RWPE1 (cell line): Measurements from ENCODE around the gene CARMIL1.

Source experiments
- CTCF ChIA-PET: fragments of 350-600 bp; sonication (Branson Sonifier 250); formaldehyde crosslinking; extraction: SDS; loops from one replicate; lab custom pipeline; 2021; lab: Yijun Ruan, JAX
- POLR2A ChIA-PET: fragments of 400-600 bp; formaldehyde crosslinking; extraction: SDS; loops from one replicate; lab custom pipeline; 2020; ENCODE audit warnings: antibody characterized with exemption; ENCODE audit not compliant: low non-redundant PET; lab: Yijun Ruan, JAX
- DNase-seq: peaks from one replicate; pipeline ENCODE4 v3.0.0; 2012; ENCODE audit warnings: low spot score
- H3K27ac ChIP-seq: fragments of 450-650 bp; 2 replicates; pipeline ENCODE4 v1.5.1; 2017
- TF ChIP-seq, protein P1 (sequence below): fragments of 450-650 bp; conservative IDR thresholded peaks from 2 replicates; pipeline ENCODE4 v1.5.1; 2017; ENCODE audit warnings: low read depth, mild to moderate bottlenecking

Gene CARMIL1

GRCh38 chr6:25613415-25613814, 334.2 kb downstream of the CARMIL1 start:
- ChIA-PET POLR2A (no interaction called here), CTCF (no interaction called here)
- TF ChIP-seq, protein P1, sequence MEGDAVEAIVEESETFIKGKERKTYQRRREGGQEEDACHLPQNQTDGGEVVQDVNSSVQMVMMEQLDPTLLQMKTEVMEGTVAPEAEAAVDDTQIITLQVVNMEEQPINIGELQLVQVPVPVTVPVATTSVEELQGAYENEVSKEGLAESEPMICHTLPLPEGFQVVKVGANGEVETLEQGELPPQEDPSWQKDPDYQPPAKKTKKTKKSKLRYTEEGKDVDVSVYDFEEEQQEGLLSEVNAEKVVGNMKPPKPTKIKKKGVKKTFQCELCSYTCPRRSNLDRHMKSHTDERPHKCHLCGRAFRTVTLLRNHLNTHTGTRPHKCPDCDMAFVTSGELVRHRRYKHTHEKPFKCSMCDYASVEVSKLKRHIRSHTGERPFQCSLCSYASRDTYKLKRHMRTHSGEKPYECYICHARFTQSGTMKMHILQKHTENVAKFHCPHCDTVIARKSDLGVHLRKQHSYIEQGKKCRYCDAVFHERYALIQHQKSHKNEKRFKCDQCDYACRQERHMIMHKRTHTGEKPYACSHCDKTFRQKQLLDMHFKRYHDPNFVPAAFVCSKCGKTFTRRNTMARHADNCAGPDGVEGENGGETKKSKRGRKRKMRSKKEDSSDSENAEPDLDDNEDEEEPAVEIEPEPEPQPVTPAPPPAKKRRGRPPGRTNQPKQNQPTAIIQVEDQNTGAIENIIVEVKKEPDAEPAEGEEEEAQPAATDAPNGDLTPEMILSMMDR = no peak
- no peak overlapping the region for H3K27ac ChIP-seq
- DNase-seq = no peak

GRCh38 chr6:25614052-25614451, 334.9 kb downstream of the CARMIL1 start:
- no peak overlapping the region for H3K27ac ChIP-seq
- ChIA-PET CTCF (no interaction called here), POLR2A (no interaction called here)
- TF ChIP-seq, protein P1 = no peak
- no peak for DNase-seq

GRCh38 chr6:25615471-25615870, 336.3 kb downstream of the CARMIL1 start:
- DNase-seq = no peak
- ChIA-PET CTCF (interaction anchor here (0.7 kb wide), 1 partner anchor 985 kb away, joined by 3 read pairs; no protein-coding TSS in a partner anchor), POLR2A (no interaction called here)
- TF ChIP-seq, protein P1 = no peak
- H3K27ac ChIP-seq = no peak overlapping the region

DNA sequence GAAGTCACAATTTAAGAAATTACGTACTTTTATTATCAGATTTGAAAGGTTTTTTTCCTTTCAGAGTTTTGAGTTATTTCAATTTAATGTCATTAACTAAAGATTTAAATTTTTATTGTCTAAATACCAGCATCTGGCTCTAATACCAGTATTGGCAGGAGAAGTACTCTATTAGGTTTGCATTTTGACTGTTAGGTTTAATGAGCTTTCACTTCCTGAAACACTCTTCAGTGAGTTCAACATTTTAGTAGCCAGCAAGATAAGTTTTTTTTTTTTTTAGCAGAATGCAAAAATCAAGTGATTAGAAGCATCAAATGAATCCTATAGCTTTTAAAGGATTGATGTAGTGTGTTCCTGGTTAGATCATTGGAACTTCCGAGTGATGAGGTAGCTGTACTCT, 338.8 kb downstream of the CARMIL1 start:
- no peak overlapping the region for H3K27ac ChIP-seq
- DNase-seq = no peak
- TF ChIP-seq, protein P1 = no peak
- POLR2A ChIA-PET = no interaction called here
- CTCF ChIA-PET = interaction anchor here (0.6 kb wide), 2 partner anchors 116 to 374 kb away, joined by 3 to 5 read pairs; no protein-coding TSS in a partner anchor

DNA sequence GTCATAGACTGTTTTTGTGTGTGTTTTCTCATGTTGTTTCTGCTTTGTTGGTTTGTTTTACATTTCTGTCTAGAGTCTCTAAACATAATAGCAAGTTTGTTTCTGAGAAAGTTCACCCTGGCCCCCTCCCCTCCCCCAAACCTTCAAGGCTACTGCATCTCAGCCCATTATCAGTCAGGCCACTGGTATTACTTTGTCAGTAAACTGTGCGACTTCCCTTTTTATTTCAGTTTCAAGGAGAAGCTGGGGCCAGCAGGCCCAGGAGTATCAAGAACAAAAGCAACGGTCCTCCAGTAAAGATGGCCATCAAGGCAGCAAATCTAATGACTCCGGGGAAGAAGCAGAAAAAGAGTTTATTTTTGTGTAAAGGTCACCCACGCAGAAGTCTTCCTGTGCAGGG, 340.0 kb downstream of the CARMIL1 start:
- TF ChIP-seq, protein P1 = no peak
- no peak overlapping the region for H3K27ac ChIP-seq
- ChIA-PET POLR2A (no interaction called here), CTCF (no interaction called here)
- no peak for DNase-seq

DNA sequence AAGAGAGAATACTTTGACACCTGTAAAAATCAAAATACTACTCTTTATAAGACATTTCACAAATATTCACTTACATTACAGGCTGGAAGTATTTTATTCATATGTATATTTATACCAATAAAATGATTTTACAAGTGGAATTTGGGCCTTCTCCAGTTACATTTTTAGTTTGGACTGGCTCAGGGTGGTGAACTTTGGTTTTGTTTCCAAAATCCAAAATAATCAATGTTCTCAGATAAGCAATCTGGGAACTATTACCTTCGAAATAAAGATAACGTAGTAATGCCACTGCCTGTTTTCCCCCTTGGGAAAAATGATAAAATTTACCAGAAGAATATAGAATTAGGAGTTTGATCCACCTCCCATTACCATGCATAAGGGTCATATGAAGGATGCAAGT, 341.2 kb downstream of the CARMIL1 start:
- H3K27ac ChIP-seq = no peak overlapping the region
- ChIA-PET POLR2A (no interaction called here), CTCF (no interaction called here)
- DNase-seq = no peak
- TF ChIP-seq, protein P1 = no peak
